Left forelimb (tissue), 1 donor: ENCODE data around the gene OR4D11.

Source experiments
- DNase-seq: peaks from one replicate; pipeline ENCODE4 v3.0.0-alpha.2; 2018; ENCODE audit warnings: low spot score

The OR4D11 gene

DNA sequence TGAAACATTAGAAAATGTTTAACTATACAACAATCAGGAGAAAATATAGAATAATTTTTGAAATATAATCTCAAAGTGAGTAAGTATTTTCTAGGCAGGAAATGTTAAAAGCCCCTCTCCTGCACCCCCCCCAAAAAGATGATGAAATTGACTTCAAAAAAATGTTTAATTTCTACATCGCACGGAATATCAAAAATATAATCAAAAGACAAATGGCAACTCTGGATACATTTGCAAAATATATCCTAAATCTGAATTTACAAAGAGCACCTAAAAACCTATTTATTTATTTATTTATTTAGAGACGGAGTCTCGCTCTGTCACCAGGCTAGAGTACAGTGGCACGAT lies 44.9 kb downstream of the OR4D11 start:
- no peak for DNase-seq

GRCh38 chr11:59550368-59550841 lies 47.0 kb downstream of the OR4D11 start:
- DNase-seq: peak; percentile 87

DNA sequence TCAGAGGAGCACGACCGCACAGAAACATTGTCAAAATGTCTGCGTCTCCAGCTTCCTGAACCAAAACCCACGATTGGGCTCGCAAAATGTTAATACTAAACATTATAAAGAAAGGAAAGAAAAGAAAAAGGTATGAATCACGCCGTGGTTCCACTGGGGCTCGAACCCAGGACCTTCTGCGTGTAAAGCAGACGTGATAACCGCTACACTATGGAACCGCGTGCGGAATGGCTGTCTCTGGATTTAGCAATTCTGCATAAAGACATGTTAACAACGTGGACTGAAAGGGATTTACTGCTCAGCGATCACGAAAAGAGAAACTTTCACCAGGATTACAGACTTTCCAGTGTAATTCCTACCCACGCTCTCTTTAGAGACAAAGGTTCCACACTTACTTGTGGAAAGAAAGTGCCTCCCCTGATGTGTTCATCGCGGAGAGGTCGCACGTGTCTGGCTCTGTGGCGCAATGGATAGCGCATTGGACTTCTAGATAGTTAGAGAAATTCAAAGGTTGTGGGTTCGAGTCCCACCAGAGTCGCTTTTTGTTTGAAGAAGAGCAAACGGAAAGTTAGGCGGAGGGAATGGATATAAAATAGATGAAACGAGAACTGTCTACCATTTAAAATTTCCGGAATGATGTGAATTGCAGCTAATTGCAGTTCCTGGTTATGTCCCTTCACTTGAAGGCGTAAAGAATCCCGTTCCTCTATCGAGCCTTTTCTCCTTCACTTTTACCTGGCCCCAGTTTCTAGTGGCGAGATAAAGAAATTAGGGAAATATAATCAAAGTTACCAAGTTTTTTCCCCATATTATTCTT lies 47.7 kb downstream of the OR4D11 start:
- DNase-seq: peak; percentile 87

GRCh38 chr11:59551659-59552521 lies 48.5 kb downstream of the OR4D11 start:
- no peak for DNase-seq

GRCh38 chr11:59552844-59553243 lies 49.5 kb downstream of the OR4D11 start:
- DNase-seq: no peak

GRCh38 chr11:59553323-59553722 lies 49.9 kb downstream of the OR4D11 start:
- DNase-seq: no peak
